H1 (cell line): ENCODE results near the gene TUBB4B. TPM values are rescaled to one million over a fixed set of nuclear protein-coding genes. Genes with fewer than 3 reads are reported as not detected.

Experiments used
- FOSL1 ChIP-seq: IDR thresholded peaks from 2 replicates; pipeline ENCODE4 v1.6.1; 2011; ENCODE audit warnings: mild to moderate bottlenecking, low read depth, low read length, moderate library complexity; ENCODE audit not compliant: insufficient read depth
- NANOG ChIP-seq: IDR thresholded peaks from 2 replicates; pipeline ENCODE4 v1.6.1; 2011; ENCODE audit warnings: low read length, low read depth, mild to moderate bottlenecking, inconsistent platforms; ENCODE audit not compliant: insufficient read depth, poor library complexity, severe bottlenecking
- PHF8 ChIP-seq: fragments of 200-600 bp; sonication (generic); conservative IDR thresholded peaks from 2 replicates; pipeline ENCODE4 v1.7.1; 2012; ENCODE audit warnings: low read depth, mild to moderate bottlenecking, inconsistent platforms, low read length, moderate library complexity
- SIN3A ChIP-seq, 2 experiments: IDR thresholded peaks in 1 of 2; conservative IDR thresholded peaks in 1 of 2; 2 replicates each; pipeline ENCODE4 v1.6.1; 2011 to 2012; ENCODE audit warnings: low read length in 2 of 2, improper control_type of control experiment in 1 of 2, low read depth in 1 of 2, mild to moderate bottlenecking in 1 of 2
- SP1 ChIP-seq: IDR thresholded peaks from 2 replicates; pipeline ENCODE4 v1.6.1; 2011; ENCODE audit warnings: low read depth, low read length
- TAF1 ChIP-seq: IDR thresholded peaks from 2 replicates; pipeline ENCODE4 v1.6.1; 2011; ENCODE audit warnings: mild to moderate bottlenecking, low read depth, low read length
- polyA plus RNA-seq, 7 experiments: library from polyadenylated mRNA; depleted of rRNA in 3 of 7; stranded (reverse) in 5 of 7; unstranded in 2 of 7; fragments of >200 nt in 5 of 7; fragments of 200-250 nt in 2 of 7; gene quantifications; 1 replicate in 5 of 7; 2 replicates in 1 of 7; 4 replicates in 1 of 7; pipeline versions ENCODE4 v1.2.1 to v1.2.3, GENCODE V29; 2011 to 2013; ENCODE audit warnings: missing spikeins in 2 of 7, mixed read lengths in 2 of 7
- total RNA-seq: library from RNA; stranded (reverse); fragmentation: NEBNext Ultra II Directional; extraction: Animal tissue kit (Norgen Biotek cat#: 25700); gene quantifications from 2 replicates; pipeline ENCODE4 v1.2.1, GENCODE V29; 2021
- TF ChIP-seq, protein P1 (sequence below): fragments of 300-600 bp; sonication (generic); IDR thresholded peaks from 2 replicates; pipeline ENCODE4 v1.7.1; 2012; ENCODE audit warnings: low read length, moderate library complexity, mild to moderate bottlenecking, inconsistent platforms; ENCODE audit not compliant: insufficient replicate concordance

TUBB4B gene
- total and polyA plus RNA-seq, 2 of the 8 experiments (the other 6 are each of a cell fraction or from before 2014, with no cell fraction given) = 280 to 307 TPM

DNA sequence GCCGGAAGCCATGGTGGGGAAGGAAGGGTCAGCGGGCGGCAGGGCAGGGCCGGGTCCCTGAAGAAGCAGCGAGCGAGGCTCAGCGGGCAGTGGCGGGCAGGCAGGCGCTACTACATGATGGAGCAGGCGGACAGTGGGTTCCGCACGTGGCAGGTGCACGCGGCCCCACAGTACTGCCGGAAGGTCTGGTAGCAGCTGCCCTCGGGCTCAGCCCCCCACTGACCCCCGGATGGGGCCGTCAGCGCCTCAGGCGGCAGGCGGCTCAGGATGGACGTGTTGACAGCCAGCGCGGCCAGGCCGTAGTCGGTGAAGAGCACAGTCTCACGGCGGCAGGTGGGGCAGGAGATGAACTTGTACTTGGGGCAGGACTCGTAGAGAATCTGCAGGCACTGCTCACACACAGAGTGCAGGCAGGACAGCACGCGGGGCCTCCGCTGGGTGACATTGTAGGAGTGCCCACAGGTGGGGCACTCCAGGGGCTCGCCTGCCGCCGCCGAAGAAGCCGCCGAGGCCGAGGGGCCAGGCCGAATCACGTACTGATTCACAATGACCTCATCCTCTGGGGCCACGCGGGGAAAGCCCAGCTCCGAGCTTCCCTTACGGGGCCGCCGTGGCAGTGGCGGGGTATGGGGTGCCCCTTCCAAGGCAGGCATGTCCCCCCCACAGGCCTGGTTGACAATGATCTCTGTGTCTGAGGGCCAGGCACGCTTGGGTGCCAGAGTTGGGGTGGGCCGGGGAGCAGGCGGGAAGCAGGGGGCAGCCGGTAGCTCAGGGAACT is 20.6 kb upstream of the TUBB4B start (continued):
- TF ChIP-seq, protein P1, sequence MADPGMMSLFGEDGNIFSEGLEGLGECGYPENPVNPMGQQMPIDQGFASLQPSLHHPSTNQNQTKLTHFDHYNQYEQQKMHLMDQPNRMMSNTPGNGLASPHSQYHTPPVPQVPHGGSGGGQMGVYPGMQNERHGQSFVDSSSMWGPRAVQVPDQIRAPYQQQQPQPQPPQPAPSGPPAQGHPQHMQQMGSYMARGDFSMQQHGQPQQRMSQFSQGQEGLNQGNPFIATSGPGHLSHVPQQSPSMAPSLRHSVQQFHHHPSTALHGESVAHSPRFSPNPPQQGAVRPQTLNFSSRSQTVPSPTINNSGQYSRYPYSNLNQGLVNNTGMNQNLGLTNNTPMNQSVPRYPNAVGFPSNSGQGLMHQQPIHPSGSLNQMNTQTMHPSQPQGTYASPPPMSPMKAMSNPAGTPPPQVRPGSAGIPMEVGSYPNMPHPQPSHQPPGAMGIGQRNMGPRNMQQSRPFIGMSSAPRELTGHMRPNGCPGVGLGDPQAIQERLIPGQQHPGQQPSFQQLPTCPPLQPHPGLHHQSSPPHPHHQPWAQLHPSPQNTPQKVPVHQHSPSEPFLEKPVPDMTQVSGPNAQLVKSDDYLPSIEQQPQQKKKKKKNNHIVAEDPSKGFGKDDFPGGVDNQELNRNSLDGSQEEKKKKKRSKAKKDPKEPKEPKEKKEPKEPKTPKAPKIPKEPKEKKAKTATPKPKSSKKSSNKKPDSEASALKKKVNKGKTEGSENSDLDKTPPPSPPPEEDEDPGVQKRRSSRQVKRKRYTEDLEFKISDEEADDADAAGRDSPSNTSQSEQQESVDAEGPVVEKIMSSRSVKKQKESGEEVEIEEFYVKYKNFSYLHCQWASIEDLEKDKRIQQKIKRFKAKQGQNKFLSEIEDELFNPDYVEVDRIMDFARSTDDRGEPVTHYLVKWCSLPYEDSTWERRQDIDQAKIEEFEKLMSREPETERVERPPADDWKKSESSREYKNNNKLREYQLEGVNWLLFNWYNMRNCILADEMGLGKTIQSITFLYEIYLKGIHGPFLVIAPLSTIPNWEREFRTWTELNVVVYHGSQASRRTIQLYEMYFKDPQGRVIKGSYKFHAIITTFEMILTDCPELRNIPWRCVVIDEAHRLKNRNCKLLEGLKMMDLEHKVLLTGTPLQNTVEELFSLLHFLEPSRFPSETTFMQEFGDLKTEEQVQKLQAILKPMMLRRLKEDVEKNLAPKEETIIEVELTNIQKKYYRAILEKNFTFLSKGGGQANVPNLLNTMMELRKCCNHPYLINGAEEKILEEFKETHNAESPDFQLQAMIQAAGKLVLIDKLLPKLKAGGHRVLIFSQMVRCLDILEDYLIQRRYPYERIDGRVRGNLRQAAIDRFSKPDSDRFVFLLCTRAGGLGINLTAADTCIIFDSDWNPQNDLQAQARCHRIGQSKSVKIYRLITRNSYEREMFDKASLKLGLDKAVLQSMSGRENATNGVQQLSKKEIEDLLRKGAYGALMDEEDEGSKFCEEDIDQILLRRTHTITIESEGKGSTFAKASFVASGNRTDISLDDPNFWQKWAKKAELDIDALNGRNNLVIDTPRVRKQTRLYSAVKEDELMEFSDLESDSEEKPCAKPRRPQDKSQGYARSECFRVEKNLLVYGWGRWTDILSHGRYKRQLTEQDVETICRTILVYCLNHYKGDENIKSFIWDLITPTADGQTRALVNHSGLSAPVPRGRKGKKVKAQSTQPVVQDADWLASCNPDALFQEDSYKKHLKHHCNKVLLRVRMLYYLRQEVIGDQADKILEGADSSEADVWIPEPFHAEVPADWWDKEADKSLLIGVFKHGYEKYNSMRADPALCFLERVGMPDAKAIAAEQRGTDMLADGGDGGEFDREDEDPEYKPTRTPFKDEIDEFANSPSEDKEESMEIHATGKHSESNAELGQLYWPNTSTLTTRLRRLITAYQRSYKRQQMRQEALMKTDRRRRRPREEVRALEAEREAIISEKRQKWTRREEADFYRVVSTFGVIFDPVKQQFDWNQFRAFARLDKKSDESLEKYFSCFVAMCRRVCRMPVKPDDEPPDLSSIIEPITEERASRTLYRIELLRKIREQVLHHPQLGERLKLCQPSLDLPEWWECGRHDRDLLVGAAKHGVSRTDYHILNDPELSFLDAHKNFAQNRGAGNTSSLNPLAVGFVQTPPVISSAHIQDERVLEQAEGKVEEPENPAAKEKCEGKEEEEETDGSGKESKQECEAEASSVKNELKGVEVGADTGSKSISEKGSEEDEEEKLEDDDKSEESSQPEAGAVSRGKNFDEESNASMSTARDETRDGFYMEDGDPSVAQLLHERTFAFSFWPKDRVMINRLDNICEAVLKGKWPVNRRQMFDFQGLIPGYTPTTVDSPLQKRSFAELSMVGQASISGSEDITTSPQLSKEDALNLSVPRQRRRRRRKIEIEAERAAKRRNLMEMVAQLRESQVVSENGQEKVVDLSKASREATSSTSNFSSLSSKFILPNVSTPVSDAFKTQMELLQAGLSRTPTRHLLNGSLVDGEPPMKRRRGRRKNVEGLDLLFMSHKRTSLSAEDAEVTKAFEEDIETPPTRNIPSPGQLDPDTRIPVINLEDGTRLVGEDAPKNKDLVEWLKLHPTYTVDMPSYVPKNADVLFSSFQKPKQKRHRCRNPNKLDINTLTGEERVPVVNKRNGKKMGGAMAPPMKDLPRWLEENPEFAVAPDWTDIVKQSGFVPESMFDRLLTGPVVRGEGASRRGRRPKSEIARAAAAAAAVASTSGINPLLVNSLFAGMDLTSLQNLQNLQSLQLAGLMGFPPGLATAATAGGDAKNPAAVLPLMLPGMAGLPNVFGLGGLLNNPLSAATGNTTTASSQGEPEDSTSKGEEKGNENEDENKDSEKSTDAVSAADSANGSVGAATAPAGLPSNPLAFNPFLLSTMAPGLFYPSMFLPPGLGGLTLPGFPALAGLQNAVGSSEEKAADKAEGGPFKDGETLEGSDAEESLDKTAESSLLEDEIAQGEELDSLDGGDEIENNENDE = no peak
- TF ChIP-seq SIN3A (conservative IDR thresholded peaks at IDR 0.05 in 1 of 2, IDR thresholded peaks at IDR 0.05 in 1 of 2; ENCODE audit: low read depth in 1 of 2, low read length in 2 of 2) (no peak), NANOG (no peak), FOSL1 (no peak), SP1 (no peak), TAF1 (no peak), PHF8 (no peak)
